Psoas muscle (tissue), 8 donors: ENCODE measurements around the gene CCNB1. TPM values are rescaled to one million over a fixed set of nuclear protein-coding genes. Genes with fewer than 3 reads are reported as not detected.

Experiments used
- ATAC-seq, 4 donors: fragments of 200-7000 bp; cut with Tn5 transposase; one replicate each; pipeline ENCODE4 v1.9.1; 2020; ENCODE audit warnings: moderate library complexity in 3 of 4, mild to moderate bottlenecking in 2 of 4
- DNase-seq, 2 donors: peaks; one replicate each; pipeline ENCODE4 v3.0.0-alpha.2; 2020
- H3K27ac ChIP-seq: fragments of 200-600 bp; one replicate; pipeline ENCODE4 v1.8.0; 2022
- H3K27me3 ChIP-seq, 3 donors: fragments of 200-600 bp in 1 of 3; one replicate each; pipeline versions ENCODE4 v1.6.1 to v1.8.0; 2013 to 2022; ENCODE audit warnings: low read length in 2 of 3, mild to moderate bottlenecking in 2 of 3, moderate library complexity in 1 of 3; ENCODE audit not compliant: insufficient read depth in 3 of 3
- H3K36me3 ChIP-seq, 2 donors: fragments of 200-600 bp in 1 of 2; one replicate each; pipeline versions ENCODE4 v1.6.1 to v1.8.0; 2013 to 2022; ENCODE audit warnings: low read depth in 1 of 2, mild to moderate bottlenecking in 1 of 2, moderate library complexity in 1 of 2; ENCODE audit not compliant: insufficient read depth in 1 of 2
- H3K4me1 ChIP-seq: fragments of 200-600 bp; one replicate; pipeline ENCODE4 v1.8.0; 2022
- H3K4me3 ChIP-seq: fragments of 200-600 bp; one replicate; pipeline ENCODE4 v1.8.0; 2022; ENCODE audit warnings: mild to moderate bottlenecking
- H3K9me3 ChIP-seq: fragments of 200-600 bp; one replicate; pipeline ENCODE4 v1.8.0; 2022
- CTCF ChIP-seq: fragments of 200-600 bp; IDR thresholded peaks from one replicate; pipeline ENCODE4 v1.8.0; 2022; ENCODE audit warnings: antibody characterized with exemption
- WGBS, 3 donors: extraction: QIAGEN DNeasy Blood & Tissue Kit; methylation state at CpG; one replicate each; pipeline versions ENCODE4 v1.1.6 to v1.1.7; 2013; 5-methylcytosine and 5-hydroxymethylcytosine counted together
- intact Hi-C, 2 donors: fragments of 100-400 bp; cut with DNase I; formaldehyde crosslinking; loops; one replicate each; pipeline versions ENCODE4 v1.11.0 to v1.14.2; 2022
- polyA plus RNA-seq, 3 donors: library from polyadenylated mRNA; stranded (reverse); fragments of 200-250 nt; gene quantifications; one replicate each; pipeline ENCODE4 v1.2.3, GENCODE V29; 2013
- total RNA-seq, 4 donors: library from RNA; stranded (reverse); fragmentation: NEBNext Ultra II Directional in 2 of 4; extraction: Animal tissue kit (Norgen Biotek cat#: 25700) in 2 of 4; gene quantifications; one replicate each; pipeline versions ENCODE4 v1.2.1 to v1.2.4, GENCODE V29; 2021 to 2023
- donor health status: healthy with polysubstance abuse.
- donor health status: DM: no; HTN: no; CAD: no; lungs with moderate emphysema.
- donor health status: Bipolar disorder and iron deficiency.
- donor health status: healthy.
- donor health status: DM: yes; HTN: yes; CAD: no.
- donor health status: DM: no; HTN: no; CAD: no.
- donor health status: DM: no; HTN: no; CAD: no.
- donor health status: DM: yes; HTN: yes; CAD: no.

The CCNB1 gene
- total and polyA plus RNA-seq, 7 donors: 1.8 to 12.2 (median 2.7) TPM

GRCh38 chr5:69188811-69189161 is 21.8 kb downstream of the CCNB1 start:
- Histone ChIP-seq H3K36me3 (no peaks in the 10 kb centered on the region), H3K27me3 (no peaks in the 10 kb centered on the region), H3K4me3 (peak overlapping the region; percentile 84), H3K4me1 (peaks cover 6% of the 10 kb centered on the region), H3K27ac (peak overlapping the region; percentile 57), H3K9me3 (no peaks in the 10 kb centered on the region)
- 11 to 15% (median 12%) methylated on average over 8 of the region's 8 CpGs for WGBS, 3 donors
- no peak for DNase-seq
- no peak for TF ChIP-seq CTCF
- peak in 2 of 4 donors; percentile 11 to 24 for ATAC-seq
- intact Hi-C loops: loop anchor here (1.0 to 10.0 kb wide), 3 partner anchors 28 to 84 kb away; partner anchors contain the start of gene CDK7 (in 1 of the 2)

- peak; percentile 88 to 92 for DNase-seq
- Histone ChIP-seq H3K27me3 (no peaks in the 10 kb centered on the region), H3K4me1 (peaks cover 6% of the 10 kb centered on the region), H3K36me3 (no peaks in the 10 kb centered on the region), H3K4me3 (peak within 1 kb of the TSS; percentile 84), H3K27ac (peak within 1 kb of the TSS; percentile 57), H3K9me3 (no peaks in the 10 kb centered on the region)
- intact Hi-C loops: loop anchor here (1.0 to 10.0 kb wide), 3 partner anchors 27 to 85 kb away; partner anchors contain the start of gene CDK7 (in 1 of the 2)
- no peak for TF ChIP-seq CTCF
- 0 to 1% (median 1%) methylated on average over 54 to 55 of the region's 55 CpGs for WGBS, 3 donors
- ATAC-seq: peak; percentile 97 to 100 (median 98)
Observed at GRCh38 chr5:69189162-69190086, 22.5 kb downstream of the CCNB1 start, which contains the start of gene CENPH. Gene CENPH, plus strand, starts transcription at chr5:69189583. Its CDS starts 52 bp downstream, at chr5:69189635.

- 93 to 100% (median 98%) methylated on average over 1 of the region's 1 CpG for WGBS, 3 donors
- Histone ChIP-seq H3K4me1 (no peaks in the 10 kb centered on the region), H3K27me3 (no peaks in the 10 kb centered on the region), H3K4me3 (no peak overlapping the region), H3K27ac (no peak overlapping the region), H3K9me3 (no peaks in the 10 kb centered on the region), H3K36me3 (no peaks in the 10 kb centered on the region)
- ATAC-seq (no peak), DNase-seq (no peak)
- intact Hi-C loops: no loop called here
- TF ChIP-seq CTCF: no peak
Observed at GRCh38 chr5:69202497-69202896, 35.5 kb downstream of the CCNB1 start.

GRCh38 chr5:69206528-69207190 is 39.7 kb downstream of the CCNB1 start:
- no peak for DNase-seq
- Histone ChIP-seq H3K27me3 (no peaks in the 10 kb centered on the region), H3K36me3 (no peaks in the 10 kb centered on the region), H3K9me3 (no peaks in the 10 kb centered on the region), H3K4me3 (no peak overlapping the region), H3K27ac (no peak overlapping the region), H3K4me1 (no peaks in the 10 kb centered on the region)
- intact Hi-C loops: no loop called here
- ATAC-seq: no peak
- no peak for TF ChIP-seq CTCF
- WGBS, 3 donors: 94 to 99% (median 98%) methylated on average over 5 of the region's 5 CpGs
